ENCODE measurements around the gene PPP1R8.

DNA sequence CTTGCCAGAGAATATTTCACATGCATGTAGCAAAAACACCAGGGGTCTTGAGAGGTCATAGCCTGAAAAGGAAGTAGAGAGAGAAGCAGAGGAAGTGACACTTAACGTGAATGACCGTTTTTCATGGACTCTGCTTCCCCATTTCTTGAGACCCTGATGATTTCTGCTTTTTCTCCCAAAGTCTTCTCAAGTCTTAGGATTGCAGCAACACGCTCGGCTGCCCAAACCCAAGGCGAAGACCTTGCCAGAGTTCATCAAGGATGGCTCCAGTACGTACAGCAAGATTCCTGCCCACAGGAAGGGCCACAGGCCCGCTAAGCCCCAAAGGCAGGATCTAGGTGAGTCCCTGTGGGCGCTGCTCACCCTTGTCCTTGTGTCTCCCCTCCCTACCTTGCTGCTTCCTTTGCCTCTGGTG, 54.5 kb downstream of the PPP1R8 start:
- TF ChIP-seq POLR2AphosphoS5 (IDR thresholded peaks at IDR 0.05) (no peak), EP300 (IDR thresholded peaks at IDR 0.05) (no peak)
- TF ChIP-seq, protein P1, sequence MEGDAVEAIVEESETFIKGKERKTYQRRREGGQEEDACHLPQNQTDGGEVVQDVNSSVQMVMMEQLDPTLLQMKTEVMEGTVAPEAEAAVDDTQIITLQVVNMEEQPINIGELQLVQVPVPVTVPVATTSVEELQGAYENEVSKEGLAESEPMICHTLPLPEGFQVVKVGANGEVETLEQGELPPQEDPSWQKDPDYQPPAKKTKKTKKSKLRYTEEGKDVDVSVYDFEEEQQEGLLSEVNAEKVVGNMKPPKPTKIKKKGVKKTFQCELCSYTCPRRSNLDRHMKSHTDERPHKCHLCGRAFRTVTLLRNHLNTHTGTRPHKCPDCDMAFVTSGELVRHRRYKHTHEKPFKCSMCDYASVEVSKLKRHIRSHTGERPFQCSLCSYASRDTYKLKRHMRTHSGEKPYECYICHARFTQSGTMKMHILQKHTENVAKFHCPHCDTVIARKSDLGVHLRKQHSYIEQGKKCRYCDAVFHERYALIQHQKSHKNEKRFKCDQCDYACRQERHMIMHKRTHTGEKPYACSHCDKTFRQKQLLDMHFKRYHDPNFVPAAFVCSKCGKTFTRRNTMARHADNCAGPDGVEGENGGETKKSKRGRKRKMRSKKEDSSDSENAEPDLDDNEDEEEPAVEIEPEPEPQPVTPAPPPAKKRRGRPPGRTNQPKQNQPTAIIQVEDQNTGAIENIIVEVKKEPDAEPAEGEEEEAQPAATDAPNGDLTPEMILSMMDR (IDR thresholded peaks at IDR 0.05): no peak
